Sigmoid colon (tissue), 7 donors: ENCODE measurements around the gene CARD8. TPM values are rescaled to one million over a fixed set of nuclear protein-coding genes. Genes with fewer than 3 reads are reported as not detected.

Source experiments
- DNase-seq: peaks from one replicate; pipeline ENCODE4 v3.0.0-alpha.2; 2019
- H3K27ac ChIP-seq, 4 donors: fragments of 200-600 bp; sonication (generic); one replicate each; pipeline ENCODE4 v1.5.1; 2016 to 2019; ENCODE audit warnings: mild to moderate bottlenecking in 1 of 4
- H3K27me3 ChIP-seq, 3 donors: fragments of 200-600 bp; sonication (generic); one replicate each; pipeline ENCODE4 v1.5.1; 2019; ENCODE audit warnings: mild to moderate bottlenecking in 1 of 3
- H3K36me3 ChIP-seq, 4 donors: fragments of 200-600 bp; sonication (generic); one replicate each; pipeline ENCODE4 v1.5.1; 2016 to 2019
- H3K4me1 ChIP-seq, 4 donors: fragments of 200-600 bp; sonication (generic); one replicate each; pipeline ENCODE4 v1.5.1; 2017 to 2019
- H3K4me3 ChIP-seq, 4 donors: fragments of 200-600 bp; sonication (generic); one replicate each; pipeline ENCODE4 v1.5.1; 2017 to 2019; ENCODE audit warnings: mild to moderate bottlenecking in 2 of 4, moderate library complexity in 1 of 4
- H3K9me3 ChIP-seq, 4 donors: fragments of 200-600 bp in 3 of 4; sonication (generic) in 3 of 4; one replicate each; pipeline versions ENCODE4 v1.5.1 to v1.6.1; 2013 to 2019
- EP300 ChIP-seq, 4 donors: sonication (generic); formaldehyde crosslinking; IDR thresholded peaks; one replicate each; pipeline ENCODE4 v1.6.1; 2017; ENCODE audit warnings: antibody characterized with exemption in 4 of 4
- POLR2A ChIP-seq, 2 donors: fragments of 450-650 bp; IDR thresholded peaks; one replicate each; pipeline ENCODE4 v1.6.1; 2016; ENCODE audit warnings: antibody characterized with exemption in 2 of 2, mild to moderate bottlenecking in 2 of 2, moderate library complexity in 2 of 2
- POLR2AphosphoS5 ChIP-seq, 4 donors: sonication (generic); formaldehyde crosslinking; IDR thresholded peaks; one replicate each; pipeline ENCODE4 v1.6.1; 2017; ENCODE audit warnings: antibody characterized with exemption in 4 of 4
- WGBS, 2 donors: extraction: QIAGEN DNeasy Blood & Tissue Kit; methylation state at CpG; one replicate each; pipeline ENCODE4 v1.1.7; 2013; 5-methylcytosine and 5-hydroxymethylcytosine counted together
- intact Hi-C: fragments of 100-400 bp; cut with DNase I; formaldehyde crosslinking; loops from one replicate; pipeline ENCODE4 v1.15.1; 2023
- polyA plus RNA-seq, 3 donors: library from polyadenylated mRNA; stranded (reverse); fragments of 200-250 nt; gene quantifications; one replicate each; pipeline ENCODE4 v1.2.3, GENCODE V29; 2013
- total RNA-seq, 4 donors: library from RNA; depleted of rRNA; stranded (reverse); fragments of >200 nt; gene quantifications; one replicate each; pipeline ENCODE4 v1.1.0, GENCODE V29; 2016
- TF ChIP-seq, protein P1 (sequence below), 4 experiments: fragments of 450-650 bp in 3 of 4; fragments of 200-600 bp in 1 of 4; IDR thresholded peaks; one replicate each; pipeline ENCODE4 v1.5.1; 2016 to 2019; ENCODE audit warnings: antibody characterized with exemption in 4 of 4, mild to moderate bottlenecking in 3 of 4, moderate library complexity in 2 of 4
- donor health status: healthy with polysubstance abuse.
- donor health status: Bipolar disorder and iron deficiency.
- donor health status: healthy.

CARD8 gene
- total and polyA plus RNA-seq, 7 donors: 6.0 to 37.7 (median 22.3) TPM

DNA sequence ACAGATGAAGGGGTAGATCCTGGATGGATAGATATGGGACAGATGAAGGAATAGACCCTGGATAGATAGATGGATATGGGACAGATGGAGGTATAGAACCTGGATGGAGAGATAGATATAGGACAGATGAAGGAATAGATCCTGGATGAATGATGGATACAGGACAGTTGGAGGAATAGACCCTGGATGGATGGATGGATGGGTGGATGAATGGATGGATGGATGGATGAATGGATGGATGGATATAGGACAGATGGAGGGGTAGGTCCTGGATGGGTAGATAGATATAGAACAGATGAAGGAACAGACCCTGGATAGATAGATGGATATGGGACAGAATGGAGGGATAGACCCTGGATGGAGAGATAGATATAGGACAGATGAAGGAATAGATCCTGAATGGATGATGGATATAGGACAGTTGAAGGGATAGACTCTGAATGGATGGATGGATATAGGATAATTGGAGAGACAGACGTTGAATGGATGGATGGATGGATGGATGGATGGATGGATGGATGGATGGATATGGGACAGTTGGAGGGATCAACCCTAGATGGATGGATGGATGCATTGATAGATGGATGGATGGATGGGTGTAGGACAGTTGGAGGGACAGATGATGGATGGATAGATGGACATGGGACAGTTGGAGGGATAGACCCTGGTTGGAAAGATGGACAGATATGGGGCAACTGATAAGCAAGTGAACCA lies 46.3 kb upstream of the CARD8 start:
- Histone ChIP-seq H3K9me3 (no peaks in the 10 kb centered on the region), H3K4me3 (no peak overlapping the region), H3K4me1 (no peaks in the 10 kb centered on the region), H3K27me3 (no peaks in the 10 kb centered on the region), H3K36me3 (no peaks in the 10 kb centered on the region), H3K27ac (no peak overlapping the region)
- intact Hi-C loops: no loop called here
- TF ChIP-seq EP300 (IDR thresholded peaks at IDR 0.05) (no peak), POLR2AphosphoS5 (IDR thresholded peaks at IDR 0.05) (no peak), POLR2A (IDR thresholded peaks at IDR 0.05) (no peak)
- TF ChIP-seq, protein P1, sequence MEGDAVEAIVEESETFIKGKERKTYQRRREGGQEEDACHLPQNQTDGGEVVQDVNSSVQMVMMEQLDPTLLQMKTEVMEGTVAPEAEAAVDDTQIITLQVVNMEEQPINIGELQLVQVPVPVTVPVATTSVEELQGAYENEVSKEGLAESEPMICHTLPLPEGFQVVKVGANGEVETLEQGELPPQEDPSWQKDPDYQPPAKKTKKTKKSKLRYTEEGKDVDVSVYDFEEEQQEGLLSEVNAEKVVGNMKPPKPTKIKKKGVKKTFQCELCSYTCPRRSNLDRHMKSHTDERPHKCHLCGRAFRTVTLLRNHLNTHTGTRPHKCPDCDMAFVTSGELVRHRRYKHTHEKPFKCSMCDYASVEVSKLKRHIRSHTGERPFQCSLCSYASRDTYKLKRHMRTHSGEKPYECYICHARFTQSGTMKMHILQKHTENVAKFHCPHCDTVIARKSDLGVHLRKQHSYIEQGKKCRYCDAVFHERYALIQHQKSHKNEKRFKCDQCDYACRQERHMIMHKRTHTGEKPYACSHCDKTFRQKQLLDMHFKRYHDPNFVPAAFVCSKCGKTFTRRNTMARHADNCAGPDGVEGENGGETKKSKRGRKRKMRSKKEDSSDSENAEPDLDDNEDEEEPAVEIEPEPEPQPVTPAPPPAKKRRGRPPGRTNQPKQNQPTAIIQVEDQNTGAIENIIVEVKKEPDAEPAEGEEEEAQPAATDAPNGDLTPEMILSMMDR (IDR thresholded peaks at IDR 0.05): no peak
- DNase-seq: no peak
- WGBS, 2 donors: 96 to 97% methylated on average over 1 of the region's 1 CpG

DNA sequence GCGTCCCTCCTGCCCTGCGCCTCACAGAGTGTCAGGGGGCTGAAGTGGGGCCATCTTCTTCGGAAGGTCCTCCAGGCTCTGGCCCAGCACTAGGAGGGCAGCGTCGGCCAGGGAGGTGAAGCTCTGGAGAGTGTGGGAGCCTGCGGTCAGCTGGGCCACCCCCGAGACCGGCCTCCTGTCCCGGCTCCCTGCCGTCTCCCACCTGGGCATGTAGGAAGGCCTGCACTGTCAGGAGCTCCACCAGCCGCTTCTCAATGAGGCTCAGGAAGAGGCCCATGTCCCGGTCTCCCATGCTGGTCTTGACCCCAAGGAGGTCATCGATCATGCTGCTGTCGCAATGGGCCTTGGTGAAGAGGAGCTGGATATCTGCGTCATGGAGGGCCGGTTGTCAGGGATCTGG lies 42.3 kb upstream of the CARD8 start:
- H3K4me1 ChIP-seq: no peaks in the 10 kb centered on the region
- no peak overlapping the region for H3K4me3 ChIP-seq
- H3K27ac ChIP-seq: no peak overlapping the region
- no peaks in the 10 kb centered on the region for H3K9me3 ChIP-seq
- H3K36me3 ChIP-seq: no peaks in the 10 kb centered on the region
- no peak for DNase-seq
- TF ChIP-seq EP300 (IDR thresholded peaks at IDR 0.05) (no peak), POLR2A (IDR thresholded peaks at IDR 0.05) (no peak), POLR2AphosphoS5 (IDR thresholded peaks at IDR 0.05) (no peak)
- TF ChIP-seq, protein P1 (IDR thresholded peaks at IDR 0.05): no peak
- peaks cover 0 to 3% (median 0%) of the 10 kb centered on the region in 3 donors for H3K27me3 ChIP-seq
- 94% methylated on average over 16 of the region's 16 CpGs for WGBS, 2 donors
- intact Hi-C loops: no loop called here

DNA sequence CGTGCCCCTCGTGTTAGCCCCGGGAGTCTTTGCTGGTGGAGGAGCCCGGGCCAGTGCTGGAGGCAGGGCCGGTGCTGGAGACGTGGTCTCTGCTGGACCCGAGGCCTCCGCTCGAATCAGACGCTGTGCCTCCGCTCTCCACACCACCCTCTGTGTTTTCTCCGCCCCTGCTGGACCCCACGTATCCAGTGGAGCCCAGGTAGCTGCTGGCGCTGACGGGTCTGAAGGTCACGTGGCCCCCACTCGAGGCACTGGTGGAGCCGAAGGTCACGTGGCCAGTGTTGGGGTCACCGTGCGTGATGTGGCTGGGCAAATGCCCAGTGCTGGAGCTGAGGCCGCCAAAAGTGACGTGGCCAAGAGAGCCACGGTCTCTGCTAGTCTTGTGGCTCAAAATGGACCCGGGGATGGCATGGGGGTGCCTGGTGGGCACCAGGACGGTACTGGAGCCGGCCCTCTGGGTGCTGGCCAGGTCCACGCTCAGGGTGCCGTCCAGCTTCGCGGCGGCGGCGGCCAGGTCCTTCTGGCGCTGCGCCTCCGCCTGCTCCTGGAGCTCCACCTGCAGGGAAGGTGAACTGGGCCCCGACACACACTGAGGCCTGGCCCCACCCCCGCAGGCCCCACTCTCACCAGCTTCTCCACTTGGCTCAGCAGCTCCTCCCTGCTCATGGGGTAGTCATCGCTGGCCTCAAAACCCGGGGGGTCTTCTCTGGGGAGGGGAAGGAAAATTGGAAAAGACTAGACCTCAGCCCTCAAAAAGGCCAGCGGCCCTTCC lies 41.4 kb upstream of the CARD8 start:
- intact Hi-C loops: no loop called here
- no peak overlapping the region for H3K27ac ChIP-seq
- H3K4me1 ChIP-seq: no peaks in the 10 kb centered on the region
- no peak overlapping the region for H3K4me3 ChIP-seq
- WGBS, 2 donors: 86 to 92% methylated on average over 42 of the region's 42 CpGs
- H3K36me3 ChIP-seq: no peaks in the 10 kb centered on the region
- no peak for DNase-seq
- H3K27me3 ChIP-seq: peaks cover 0 to 3% (median 0%) of the 10 kb centered on the region in 3 donors
- H3K9me3 ChIP-seq: no peaks in the 10 kb centered on the region
- TF ChIP-seq POLR2AphosphoS5 (IDR thresholded peaks at IDR 0.05) (no peak), POLR2A (IDR thresholded peaks at IDR 0.05) (no peak), EP300 (IDR thresholded peaks at IDR 0.05) (no peak)
- TF ChIP-seq, protein P1 (IDR thresholded peaks at IDR 0.05): no peak

DNA sequence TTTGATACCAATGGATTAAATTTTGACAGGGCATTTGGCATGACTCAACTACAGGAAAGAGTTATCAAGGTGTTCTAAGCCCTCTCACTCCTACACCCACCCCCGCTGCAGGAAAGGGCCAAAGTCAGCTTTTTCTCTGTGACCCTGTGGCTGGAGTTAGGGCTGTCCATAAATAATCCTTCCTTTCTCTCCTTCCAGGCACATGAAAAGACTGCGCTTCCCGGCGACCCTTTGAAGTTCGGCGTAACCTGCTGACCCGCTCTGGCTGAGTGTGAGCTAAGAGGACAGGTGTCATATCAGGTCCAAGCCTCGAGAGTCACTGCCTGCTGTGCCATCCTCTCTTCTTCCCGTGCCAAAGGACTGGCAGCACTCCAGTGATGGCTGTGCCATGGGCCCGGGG lies 39.7 kb upstream of the CARD8 start:
- Histone ChIP-seq H3K4me3 (no peak overlapping the region), H3K36me3 (no peaks in the 10 kb centered on the region), H3K27ac (no peak overlapping the region), H3K27me3 (peaks cover 0 to 10% (median 5%) of the 10 kb centered on the region in 3 donors), H3K4me1 (peaks cover 0 to 13% (median 9%) of the 10 kb centered on the region in 4 donors), H3K9me3 (no peaks in the 10 kb centered on the region)
- intact Hi-C loops: no loop called here
- no peak for DNase-seq
- 52 to 71% methylated on average over 10 of the region's 10 CpGs for WGBS, 2 donors
- no peak for TF ChIP-seq EP300 (IDR thresholded peaks at IDR 0.05)
- TF ChIP-seq POLR2AphosphoS5 (IDR thresholded peaks at IDR 0.05): no peak
- TF ChIP-seq, protein P1 (IDR thresholded peaks at IDR 0.05): no peak
- TF ChIP-seq POLR2A (IDR thresholded peaks at IDR 0.05): no peak
